Measurements from ENCODE around the gene PYCR2. TPM values are rescaled to one million over a fixed set of nuclear protein-coding genes. Genes with fewer than 3 reads are reported as not detected.

Gene PYCR2
- polyA plus RNA-seq, 1 experiment = 29.4 TPM

DNA sequence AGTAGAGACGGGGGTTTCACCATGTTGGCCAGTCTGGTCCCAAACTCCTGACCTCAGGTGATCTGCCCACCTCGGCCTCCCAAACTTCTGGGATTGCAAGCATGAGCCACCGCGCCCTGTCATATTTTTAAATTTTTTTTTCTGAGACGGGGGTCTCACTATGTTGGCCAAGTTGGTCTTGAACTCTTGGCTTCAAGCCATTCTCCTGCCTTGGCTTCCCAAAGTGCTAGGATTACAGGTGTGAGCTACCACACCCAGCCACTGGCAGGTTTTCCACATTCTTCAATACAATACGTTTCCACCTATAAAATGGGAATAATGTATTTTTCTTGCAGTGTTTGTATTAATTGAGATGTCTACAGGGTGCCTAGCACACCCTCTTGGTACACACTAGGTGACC lies 31.7 kb downstream of the PYCR2 start:
- Histone ChIP-seq H3K27me3 (ENCODE audit: control insufficient read depth, insufficient read depth, low read length) (no peaks in the 10 kb centered on the region), H3K4me3 (ENCODE audit: low read depth, low read length) (no peak overlapping the region), H3K9me3 (ENCODE audit: control insufficient read depth, insufficient read depth, low read length) (no peaks in the 10 kb centered on the region; the same call in 1 of the 2 replicates), H3K27ac (ENCODE audit: low read depth, low read length) (no peak overlapping the region)
- no peak for DNase-seq (ENCODE audit: low read depth, low spot score)
- ChIA-PET CTCF (interaction anchor here (2.0 kb wide), 1 partner anchor 19 kb away, joined by 7 read pairs; no protein-coding TSS in a partner anchor), POLR2A (no interaction called here)
- TF ChIP-seq, protein P1, sequence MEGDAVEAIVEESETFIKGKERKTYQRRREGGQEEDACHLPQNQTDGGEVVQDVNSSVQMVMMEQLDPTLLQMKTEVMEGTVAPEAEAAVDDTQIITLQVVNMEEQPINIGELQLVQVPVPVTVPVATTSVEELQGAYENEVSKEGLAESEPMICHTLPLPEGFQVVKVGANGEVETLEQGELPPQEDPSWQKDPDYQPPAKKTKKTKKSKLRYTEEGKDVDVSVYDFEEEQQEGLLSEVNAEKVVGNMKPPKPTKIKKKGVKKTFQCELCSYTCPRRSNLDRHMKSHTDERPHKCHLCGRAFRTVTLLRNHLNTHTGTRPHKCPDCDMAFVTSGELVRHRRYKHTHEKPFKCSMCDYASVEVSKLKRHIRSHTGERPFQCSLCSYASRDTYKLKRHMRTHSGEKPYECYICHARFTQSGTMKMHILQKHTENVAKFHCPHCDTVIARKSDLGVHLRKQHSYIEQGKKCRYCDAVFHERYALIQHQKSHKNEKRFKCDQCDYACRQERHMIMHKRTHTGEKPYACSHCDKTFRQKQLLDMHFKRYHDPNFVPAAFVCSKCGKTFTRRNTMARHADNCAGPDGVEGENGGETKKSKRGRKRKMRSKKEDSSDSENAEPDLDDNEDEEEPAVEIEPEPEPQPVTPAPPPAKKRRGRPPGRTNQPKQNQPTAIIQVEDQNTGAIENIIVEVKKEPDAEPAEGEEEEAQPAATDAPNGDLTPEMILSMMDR (IDR thresholded peaks at IDR 0.05; ENCODE audit: low read depth, low read length) = no peak

DNA sequence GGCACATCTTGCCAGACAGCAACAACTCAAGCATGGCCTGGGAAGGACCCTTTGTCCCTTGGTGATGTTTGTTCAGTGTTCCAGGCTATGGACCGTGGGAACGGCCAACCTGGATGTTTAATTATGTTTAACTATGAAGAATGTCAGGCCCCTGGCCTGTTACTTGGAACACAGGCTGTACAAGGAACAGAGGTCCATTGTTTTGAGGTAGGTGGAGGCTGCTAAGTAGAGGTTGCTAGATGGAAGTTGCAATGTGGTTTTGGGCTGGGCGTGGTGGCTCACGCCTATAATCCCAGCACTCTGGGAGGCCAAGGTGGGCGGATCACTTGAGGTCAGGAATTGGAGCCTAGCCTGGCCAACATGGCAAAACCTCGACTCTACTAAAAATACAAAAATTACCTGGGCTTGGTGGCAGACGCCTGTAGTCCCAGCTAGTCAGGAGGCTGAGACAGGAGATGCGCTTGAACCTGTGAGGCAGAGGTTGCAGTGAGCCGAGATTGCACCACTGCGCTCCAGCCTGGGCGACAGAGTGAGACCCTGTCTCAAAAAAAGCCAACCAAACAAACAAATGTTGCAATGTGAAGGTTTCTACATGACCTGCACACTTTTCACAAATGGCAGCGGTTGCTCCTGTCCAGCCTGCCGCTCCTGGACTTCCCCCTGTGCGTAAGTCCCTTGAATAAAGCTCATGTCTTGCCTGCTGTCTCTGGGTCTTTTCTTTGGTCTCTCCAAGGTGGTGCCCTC lies 32.6 kb downstream of the PYCR2 start:
- POLR2A ChIA-PET = no interaction called here
- TF ChIP-seq, protein P1 (IDR thresholded peaks at IDR 0.05; ENCODE audit: low read depth, low read length) = no peak
- no peak overlapping the region for H3K4me3 ChIP-seq (ENCODE audit: low read depth, low read length)
- no peaks in the 10 kb centered on the region for H3K27me3 ChIP-seq (ENCODE audit: control insufficient read depth, insufficient read depth, low read length)
- H3K27ac ChIP-seq (ENCODE audit: low read depth, low read length) = no peak overlapping the region
- no peaks in the 10 kb centered on the region; the same call in 1 of the 2 replicates for H3K9me3 ChIP-seq (ENCODE audit: control insufficient read depth, insufficient read depth, low read length)
- CTCF ChIA-PET = interaction anchor here (2.0 kb wide), 1 partner anchor 20 kb away, joined by 7 read pairs; no protein-coding TSS in a partner anchor
- DNase-seq (ENCODE audit: low read depth, low spot score) = no peak

DNA sequence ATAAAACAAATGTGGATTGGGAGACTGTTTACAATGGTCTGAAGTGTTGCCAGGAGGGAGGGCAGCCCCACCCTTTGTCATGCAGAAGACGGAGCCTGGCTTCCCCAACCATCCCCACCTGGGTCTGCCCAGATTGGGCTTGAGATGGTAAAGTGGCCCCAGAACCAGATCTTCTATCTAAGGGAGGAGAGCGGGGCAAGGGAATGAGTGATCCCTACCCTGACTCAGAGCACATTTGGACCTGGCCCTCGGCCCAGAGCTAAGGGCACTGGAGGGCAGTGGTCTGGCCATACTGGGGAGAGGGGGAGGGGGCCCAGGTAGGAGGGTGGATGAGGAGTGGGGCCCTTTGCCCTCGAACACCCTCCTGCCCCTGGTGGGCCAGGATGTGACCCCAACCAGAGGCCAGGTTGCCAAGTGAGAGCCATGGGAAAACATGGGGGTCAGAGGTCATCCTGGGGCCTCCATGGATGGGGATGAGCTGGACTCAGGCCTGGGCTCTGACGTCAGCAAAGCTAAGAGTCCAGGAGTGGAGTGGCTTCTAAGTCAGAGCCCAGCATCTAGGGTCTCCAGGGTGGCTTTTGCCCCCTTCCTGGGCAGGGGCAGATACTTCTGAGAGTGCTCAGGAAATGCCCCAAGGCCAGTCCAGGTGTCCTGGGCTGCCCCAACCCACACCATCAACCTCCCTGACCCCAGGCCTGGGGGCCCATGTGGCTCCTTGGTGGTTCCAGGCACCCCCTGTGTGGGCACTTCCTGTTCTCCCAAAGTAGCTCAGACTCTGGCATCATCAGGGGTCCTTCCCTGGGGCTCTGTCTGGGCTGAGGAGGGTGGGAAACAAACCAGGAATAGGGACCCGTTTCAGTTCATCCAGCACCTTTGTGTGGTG lies 33.5 kb downstream of the PYCR2 start:
- H3K27ac ChIP-seq (ENCODE audit: low read depth, low read length) = no peak overlapping the region
- no peak overlapping the region for H3K4me3 ChIP-seq (ENCODE audit: low read depth, low read length)
- TF ChIP-seq, protein P1 (IDR thresholded peaks at IDR 0.05; ENCODE audit: low read depth, low read length) = no peak
- POLR2A ChIA-PET = no interaction called here
- H3K9me3 ChIP-seq (ENCODE audit: control insufficient read depth, insufficient read depth, low read length) = no peaks in the 10 kb centered on the region; the same call in 1 of the 2 replicates
- no peaks in the 10 kb centered on the region for H3K27me3 ChIP-seq (ENCODE audit: control insufficient read depth, insufficient read depth, low read length)
- CTCF ChIA-PET = interaction anchor here (1.5 kb wide), 1 partner anchor 21 kb away, joined by 6 read pairs; no protein-coding TSS in a partner anchor
- DNase-seq (ENCODE audit: low read depth, low spot score) = no peak

DNA sequence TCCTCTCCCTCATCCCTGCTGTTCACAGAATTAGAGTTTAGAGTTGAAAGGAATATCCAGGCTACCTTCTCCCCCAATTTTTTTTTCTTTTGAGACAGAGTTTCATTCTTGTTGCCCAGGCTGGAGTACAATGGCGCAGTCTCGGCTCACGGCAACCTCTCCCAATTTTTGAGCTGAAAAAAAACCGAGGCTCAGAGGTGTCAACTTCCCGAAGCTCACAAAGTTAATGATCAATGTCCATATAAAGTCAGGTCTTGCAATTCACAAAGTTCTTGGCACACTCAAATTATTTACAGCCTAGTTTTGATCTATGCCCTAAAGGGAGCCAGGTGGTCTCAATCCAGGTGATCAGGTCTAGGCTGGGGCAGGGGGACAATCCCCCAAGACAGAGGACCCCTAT lies 34.3 kb downstream of the PYCR2 start:
- Histone ChIP-seq H3K27ac (ENCODE audit: low read depth, low read length) (no peak overlapping the region), H3K4me3 (ENCODE audit: low read depth, low read length) (no peak overlapping the region), H3K27me3 (ENCODE audit: control insufficient read depth, insufficient read depth, low read length) (no peaks in the 10 kb centered on the region), H3K9me3 (ENCODE audit: control insufficient read depth, insufficient read depth, low read length) (no peaks in the 10 kb centered on the region; the same call in 1 of the 2 replicates)
- ChIA-PET CTCF (interaction anchor here (0.8 to 1.5 kb wide), 4 partner anchors 21 to 415 kb away, joined by 3 to 6 read pairs (median 4); no protein-coding TSS in a partner anchor), POLR2A (no interaction called here)
- TF ChIP-seq, protein P1 (IDR thresholded peaks at IDR 0.05; ENCODE audit: low read depth, low read length) = no peak
- no peak for DNase-seq (ENCODE audit: low read depth, low spot score)

All from AG04450 (cell line).